Psoas muscle (tissue), 8 donors: ENCODE results near the gene BICD1. TPM values are rescaled to one million over a fixed set of nuclear protein-coding genes. Genes with fewer than 3 reads are reported as not detected.

Experiments
- ATAC-seq, 4 donors: fragments of 200-7000 bp; cut with Tn5 transposase; one replicate each; pipeline ENCODE4 v1.9.1; 2020; ENCODE audit warnings: moderate library complexity in 3 of 4, mild to moderate bottlenecking in 2 of 4
- DNase-seq, 2 donors: peaks; one replicate each; pipeline ENCODE4 v3.0.0-alpha.2; 2020
- H3K27ac ChIP-seq: fragments of 200-600 bp; one replicate; pipeline ENCODE4 v1.8.0; 2022
- H3K27me3 ChIP-seq, 3 donors: fragments of 200-600 bp in 1 of 3; one replicate each; pipeline versions ENCODE4 v1.6.1 to v1.8.0; 2013 to 2022; ENCODE audit warnings: low read length in 2 of 3, mild to moderate bottlenecking in 2 of 3, moderate library complexity in 1 of 3; ENCODE audit not compliant: insufficient read depth in 3 of 3
- H3K36me3 ChIP-seq, 2 donors: fragments of 200-600 bp in 1 of 2; one replicate each; pipeline versions ENCODE4 v1.6.1 to v1.8.0; 2013 to 2022; ENCODE audit warnings: low read depth in 1 of 2, mild to moderate bottlenecking in 1 of 2, moderate library complexity in 1 of 2; ENCODE audit not compliant: insufficient read depth in 1 of 2
- H3K4me1 ChIP-seq: fragments of 200-600 bp; one replicate; pipeline ENCODE4 v1.8.0; 2022
- H3K4me3 ChIP-seq: fragments of 200-600 bp; one replicate; pipeline ENCODE4 v1.8.0; 2022; ENCODE audit warnings: mild to moderate bottlenecking
- H3K9me3 ChIP-seq: fragments of 200-600 bp; one replicate; pipeline ENCODE4 v1.8.0; 2022
- WGBS, 3 donors: extraction: QIAGEN DNeasy Blood & Tissue Kit; methylation state at CpG; one replicate each; pipeline versions ENCODE4 v1.1.6 to v1.1.7; 2013; 5-methylcytosine and 5-hydroxymethylcytosine counted together
- intact Hi-C, 2 donors: fragments of 100-400 bp; cut with DNase I; formaldehyde crosslinking; loops; one replicate each; pipeline versions ENCODE4 v1.11.0 to v1.14.2; 2022
- polyA plus RNA-seq, 3 donors: library from polyadenylated mRNA; stranded (reverse); fragments of 200-250 nt; gene quantifications; one replicate each; pipeline ENCODE4 v1.2.3, GENCODE V29; 2013
- total RNA-seq, 4 donors: library from RNA; stranded (reverse); fragmentation: NEBNext Ultra II Directional in 2 of 4; extraction: Animal tissue kit (Norgen Biotek cat#: 25700) in 2 of 4; gene quantifications; one replicate each; pipeline versions ENCODE4 v1.2.1 to v1.2.4, GENCODE V29; 2021 to 2023
- TF ChIP-seq, protein P1 (sequence below): fragments of 200-600 bp; IDR thresholded peaks from one replicate; pipeline ENCODE4 v1.8.0; 2022; ENCODE audit warnings: antibody characterized with exemption
- donor health status: healthy with polysubstance abuse.
- donor health status: DM: no; HTN: no; CAD: no; lungs with moderate emphysema.
- donor health status: Bipolar disorder and iron deficiency.
- donor health status: healthy.
- donor health status: DM: yes; HTN: yes; CAD: no.
- donor health status: DM: no; HTN: no; CAD: no.
- donor health status: DM: no; HTN: no; CAD: no.
- donor health status: DM: yes; HTN: yes; CAD: no.

BICD1 gene
- total and polyA plus RNA-seq, 7 donors: 0.55 to 9.8 (median 2.8) TPM

DNA sequence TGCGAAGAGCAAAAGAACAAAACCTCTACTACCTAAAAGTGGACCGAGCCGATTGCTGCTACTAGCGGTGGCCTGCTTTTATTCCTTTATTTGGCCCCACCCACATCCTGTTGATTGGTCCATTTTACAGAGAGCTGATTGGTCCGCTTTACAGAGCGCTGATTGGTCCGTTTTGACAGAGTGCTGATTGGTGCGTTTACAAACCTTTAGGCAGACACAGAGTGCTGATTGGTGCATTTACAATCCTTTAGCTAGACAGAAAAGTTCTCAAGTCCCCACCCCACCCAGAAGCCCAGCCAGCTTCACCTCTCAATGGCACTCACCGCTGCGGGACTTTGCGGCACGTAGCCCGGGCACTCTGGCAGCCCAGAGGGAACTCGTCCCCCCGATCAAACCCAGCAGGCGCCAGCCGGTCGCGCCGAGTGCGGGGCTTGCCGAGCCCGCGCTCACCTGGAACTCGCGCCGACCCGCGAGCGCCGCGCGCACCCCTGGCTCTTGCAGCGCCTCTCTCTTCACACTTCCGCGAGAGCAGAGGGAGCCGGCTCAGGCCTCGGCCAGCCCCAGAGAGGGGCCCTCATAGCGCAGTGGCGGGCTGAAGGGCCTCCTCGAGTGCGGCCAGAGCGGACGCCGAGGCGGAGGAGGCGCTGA, 284.0 kb downstream of the BICD1 start:
- Histone ChIP-seq H3K36me3 (no peaks in the 10 kb centered on the region), H3K27ac (no peak overlapping the region), H3K4me1 (no peaks in the 10 kb centered on the region), H3K9me3 (no peaks in the 10 kb centered on the region), H3K27me3 (peaks cover 0 to 2% (median 0%) of the 10 kb centered on the region in 3 donors), H3K4me3 (peak overlapping the region; percentile 54)
- intact Hi-C loops: no loop called here
- 36 to 56% (median 42%) methylated on average over 46 to 47 of the region's 47 CpGs for WGBS, 3 donors
- TF ChIP-seq, protein P1, sequence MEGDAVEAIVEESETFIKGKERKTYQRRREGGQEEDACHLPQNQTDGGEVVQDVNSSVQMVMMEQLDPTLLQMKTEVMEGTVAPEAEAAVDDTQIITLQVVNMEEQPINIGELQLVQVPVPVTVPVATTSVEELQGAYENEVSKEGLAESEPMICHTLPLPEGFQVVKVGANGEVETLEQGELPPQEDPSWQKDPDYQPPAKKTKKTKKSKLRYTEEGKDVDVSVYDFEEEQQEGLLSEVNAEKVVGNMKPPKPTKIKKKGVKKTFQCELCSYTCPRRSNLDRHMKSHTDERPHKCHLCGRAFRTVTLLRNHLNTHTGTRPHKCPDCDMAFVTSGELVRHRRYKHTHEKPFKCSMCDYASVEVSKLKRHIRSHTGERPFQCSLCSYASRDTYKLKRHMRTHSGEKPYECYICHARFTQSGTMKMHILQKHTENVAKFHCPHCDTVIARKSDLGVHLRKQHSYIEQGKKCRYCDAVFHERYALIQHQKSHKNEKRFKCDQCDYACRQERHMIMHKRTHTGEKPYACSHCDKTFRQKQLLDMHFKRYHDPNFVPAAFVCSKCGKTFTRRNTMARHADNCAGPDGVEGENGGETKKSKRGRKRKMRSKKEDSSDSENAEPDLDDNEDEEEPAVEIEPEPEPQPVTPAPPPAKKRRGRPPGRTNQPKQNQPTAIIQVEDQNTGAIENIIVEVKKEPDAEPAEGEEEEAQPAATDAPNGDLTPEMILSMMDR: no peak
- ATAC-seq: peak in 2 of 4 donors; percentile 29 to 34
- peak in 1 of 2 donors; percentile 20 for DNase-seq

DNA sequence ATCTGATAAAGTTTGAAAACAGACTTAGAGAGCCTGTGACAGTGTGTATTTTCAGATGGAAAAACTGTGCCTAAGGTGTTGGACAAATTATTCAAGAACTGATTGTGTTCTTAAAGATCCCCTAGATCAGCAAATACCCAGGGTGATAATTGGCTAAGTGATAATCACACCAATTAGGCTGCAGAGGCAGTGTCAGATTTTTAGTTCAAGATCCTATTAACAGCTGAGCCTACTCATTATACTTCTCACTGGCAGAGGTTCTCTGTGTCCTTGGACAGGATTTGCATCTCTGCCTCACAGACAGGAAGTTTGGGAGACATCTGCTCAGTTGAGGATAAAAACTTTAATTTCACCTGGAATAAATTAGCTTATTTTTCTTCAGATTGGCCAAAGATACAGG, 288.4 kb downstream of the BICD1 start:
- Histone ChIP-seq H3K4me3 (no peak overlapping the region), H3K27ac (no peak overlapping the region), H3K4me1 (peaks cover 5% of the 10 kb centered on the region), H3K9me3 (no peaks in the 10 kb centered on the region), H3K27me3 (peaks cover 0 to 2% (median 0%) of the 10 kb centered on the region in 3 donors), H3K36me3 (no peaks in the 10 kb centered on the region)
- ATAC-seq (no peak), DNase-seq (no peak)
- TF ChIP-seq, protein P1: no peak
- intact Hi-C loops: no loop called here

DNA sequence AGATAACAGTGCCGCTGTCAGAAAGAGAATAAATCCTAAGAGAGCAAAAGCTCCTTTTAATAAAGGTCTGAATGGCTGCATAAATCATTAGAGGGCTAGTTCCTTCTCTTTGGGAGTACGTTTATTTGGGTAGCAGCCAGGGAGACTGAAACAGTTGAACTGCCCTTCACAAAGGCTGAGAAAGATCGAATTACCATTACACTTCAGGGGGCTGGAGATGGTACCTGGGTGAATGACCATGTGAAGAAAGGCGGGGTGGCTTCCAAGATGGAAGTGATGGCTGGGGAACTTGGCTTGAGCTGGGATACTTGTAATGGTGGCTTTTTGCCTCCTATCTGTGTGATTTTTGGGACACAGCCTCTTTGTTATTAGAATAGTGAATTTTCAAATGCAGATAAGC, 291.0 kb downstream of the BICD1 start:
- no peak for DNase-seq
- Histone ChIP-seq H3K4me1 (peaks cover 5% of the 10 kb centered on the region), H3K27me3 (no peaks in the 10 kb centered on the region), H3K4me3 (no peak overlapping the region), H3K27ac (no peak overlapping the region), H3K9me3 (no peaks in the 10 kb centered on the region), H3K36me3 (no peaks in the 10 kb centered on the region)
- no peak for ATAC-seq
- intact Hi-C loops: no loop called here
- TF ChIP-seq, protein P1: no peak
- 59 to 62% (median 60%) methylated on average over 4 of the region's 4 CpGs for WGBS, 3 donors

DNA sequence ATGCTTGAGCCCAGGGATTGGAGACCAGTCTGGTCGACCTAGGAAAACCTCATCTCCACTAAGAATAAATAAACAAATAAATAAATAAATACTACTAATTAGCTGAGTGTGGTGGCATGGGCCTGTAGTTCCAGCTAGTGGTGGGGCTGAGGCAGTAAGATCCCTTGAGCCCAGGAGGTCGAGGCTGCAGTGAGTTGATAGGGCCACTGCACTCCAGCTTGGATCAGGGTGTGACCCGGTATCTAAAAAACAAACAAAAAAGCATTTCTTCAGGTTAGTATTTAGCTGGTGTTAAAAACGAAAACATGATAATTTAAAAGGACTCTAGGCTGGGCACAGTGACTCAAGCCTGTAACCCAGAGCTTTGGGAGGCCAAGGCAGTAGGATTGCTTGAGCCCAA, 291.5 kb downstream of the BICD1 start:
- TF ChIP-seq, protein P1: no peak
- Histone ChIP-seq H3K4me3 (no peak overlapping the region), H3K36me3 (no peaks in the 10 kb centered on the region), H3K27me3 (no peaks in the 10 kb centered on the region), H3K27ac (no peak overlapping the region), H3K9me3 (no peaks in the 10 kb centered on the region), H3K4me1 (peaks cover 5% of the 10 kb centered on the region)
- ATAC-seq (no peak), DNase-seq (no peak)
- intact Hi-C loops: no loop called here
- WGBS, 3 donors: 92 to 94% (median 92%) methylated on average over 4 of the region's 4 CpGs
